Skeletal muscle cell (primary cell): ENCODE results near the gene MBTPS1.

Experiments used
- DNase-seq: peaks from one replicate; pipeline ENCODE4 v3.0.0-alpha.2; 2010; ENCODE audit warnings: low read depth
- H3K4me3 ChIP-seq: 2 replicates; pipeline ENCODE4 v1.5.1; 2011; ENCODE audit warnings: low read depth, mild to moderate bottlenecking, control low read depth, low read length, moderate library complexity

MBTPS1 gene

GRCh38 chr16:84026606-84027005 is 90.1 kb downstream of the MBTPS1 start:
- no peak for DNase-seq
- H3K4me3 ChIP-seq: no peak overlapping the region

GRCh38 chr16:84024854-84025253 is 91.9 kb downstream of the MBTPS1 start:
- H3K4me3 ChIP-seq: no peak overlapping the region
- DNase-seq: no peak

DNA sequence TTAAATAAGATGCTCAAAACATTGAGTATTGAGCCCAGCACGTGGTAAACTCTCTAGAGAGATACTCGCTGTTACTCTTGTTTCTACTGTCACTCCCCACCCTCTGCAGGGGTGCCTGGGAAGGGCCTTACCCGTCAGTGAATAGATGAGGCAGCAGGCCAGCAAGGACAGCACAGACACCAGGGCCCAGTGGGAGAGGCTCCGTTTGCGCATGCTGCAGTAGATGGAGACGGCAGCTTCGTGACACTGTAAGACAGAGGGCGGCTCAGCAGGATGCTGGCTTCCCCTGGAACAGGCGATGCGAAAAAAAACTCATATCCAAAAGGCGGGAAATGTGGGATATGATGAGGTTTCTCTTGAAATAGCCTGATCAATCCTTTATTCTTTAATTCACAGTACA is 94.1 kb downstream of the MBTPS1 start:
- H3K4me3 ChIP-seq: no peak overlapping the region
- DNase-seq: no peak

DNA sequence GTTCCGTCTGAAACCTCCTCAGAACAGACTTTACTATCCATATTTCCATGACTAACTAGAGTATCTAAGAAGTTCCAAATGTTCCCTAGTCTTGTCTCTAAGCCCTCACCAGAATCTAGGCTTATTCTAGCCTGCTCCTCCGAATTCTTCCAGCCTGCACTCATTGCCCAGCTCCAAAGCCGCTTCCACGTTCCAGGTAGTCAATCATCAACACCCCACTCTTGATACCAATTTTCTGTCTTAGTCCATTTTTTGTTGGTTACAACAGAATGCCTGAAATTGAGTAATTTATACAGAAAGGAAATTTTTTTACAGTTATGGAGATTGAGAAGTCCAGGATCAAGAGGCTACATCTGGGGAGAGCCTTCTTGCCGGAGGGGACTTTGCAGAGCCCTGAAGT is 95.3 kb downstream of the MBTPS1 start:
- no peak overlapping the region for H3K4me3 ChIP-seq
- DNase-seq: no peak

- no peak overlapping the region for H3K4me3 ChIP-seq
- DNase-seq: no peak
These were observed 96.4 kb downstream of the MBTPS1 start for GRCh38 chr16:84020353-84020752.

- H3K4me3 ChIP-seq: no peak overlapping the region
- no peak for DNase-seq
These were observed 98.0 kb downstream of the MBTPS1 start for GRCh38 chr16:84018710-84019109.

- H3K4me3 ChIP-seq: no peak overlapping the region
- no peak for DNase-seq
These were observed 100.3 kb downstream of the MBTPS1 start for GRCh38 chr16:84016477-84016876.

DNA sequence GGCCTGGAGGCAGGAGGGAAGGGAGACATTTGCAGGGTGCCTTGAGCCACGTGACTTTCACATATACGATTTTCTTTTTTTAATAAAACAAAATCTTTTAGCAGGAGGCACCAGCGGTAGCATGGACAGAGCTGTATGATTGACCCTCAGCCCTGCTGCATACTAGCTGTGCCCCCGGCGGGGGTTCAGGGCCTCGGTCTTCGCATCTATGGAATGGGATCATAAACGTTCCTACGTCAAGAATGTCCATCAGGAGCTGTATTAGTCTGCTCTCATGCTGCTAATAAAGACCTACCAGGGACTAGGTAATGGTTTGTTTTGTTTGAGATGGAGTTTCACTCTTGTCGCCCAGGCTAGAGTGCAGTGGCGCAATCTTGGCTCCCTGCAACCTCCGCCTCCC is 101.3 kb downstream of the MBTPS1 start:
- no peak for DNase-seq
- no peak overlapping the region for H3K4me3 ChIP-seq

DNA sequence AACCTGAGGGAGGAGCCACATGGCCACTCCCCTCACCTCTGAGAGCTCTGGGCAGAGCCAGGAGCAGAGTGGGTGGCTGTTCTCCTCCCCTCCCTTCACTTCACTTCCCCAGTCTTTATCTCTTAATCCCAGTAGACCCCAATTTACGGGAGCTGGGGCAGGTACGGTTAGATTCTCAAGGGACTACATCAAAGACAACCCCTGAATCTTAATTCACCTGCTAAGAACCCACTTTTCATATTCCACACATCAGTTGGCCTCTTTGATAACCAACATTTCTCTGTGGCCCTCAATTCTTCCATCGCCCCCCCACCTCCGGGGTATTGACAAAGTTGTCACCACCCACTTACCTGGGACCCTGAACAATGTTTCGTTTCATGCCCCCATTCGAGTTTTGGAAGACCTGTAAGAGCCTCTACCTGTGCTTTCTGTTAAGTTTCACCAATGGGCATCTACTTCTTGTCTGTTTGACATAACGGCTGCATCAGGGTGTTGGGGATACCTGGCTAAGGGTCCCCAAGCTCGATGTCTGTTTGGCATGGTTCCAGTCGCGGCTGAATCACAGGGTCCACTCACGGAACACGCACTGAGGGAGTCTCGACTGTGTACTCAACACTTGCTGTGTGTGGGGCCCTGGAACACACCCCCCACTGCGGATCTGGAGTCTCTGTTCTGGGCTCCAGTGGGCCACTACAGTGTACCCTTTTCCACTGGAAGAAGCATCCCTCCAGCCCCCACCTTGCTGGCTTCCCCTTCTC is 102.0 kb downstream of the MBTPS1 start:
- H3K4me3 ChIP-seq: no peak overlapping the region
- DNase-seq: no peak

- no peak for DNase-seq
- no peak overlapping the region for H3K4me3 ChIP-seq
These were observed 102.8 kb downstream of the MBTPS1 start for GRCh38 chr16:84013787-84014569.

- H3K4me3 ChIP-seq: no peak overlapping the region
- no peak for DNase-seq
These were observed 107.5 kb downstream of the MBTPS1 start for GRCh38 chr16:84009282-84009681.

GRCh38 chr16:84007965-84008364 is 108.8 kb downstream of the MBTPS1 start:
- H3K4me3 ChIP-seq: no peak overlapping the region
- no peak for DNase-seq

GRCh38 chr16:84007520-84007919 is 109.2 kb downstream of the MBTPS1 start:
- no peak for DNase-seq
- no peak overlapping the region for H3K4me3 ChIP-seq

DNA sequence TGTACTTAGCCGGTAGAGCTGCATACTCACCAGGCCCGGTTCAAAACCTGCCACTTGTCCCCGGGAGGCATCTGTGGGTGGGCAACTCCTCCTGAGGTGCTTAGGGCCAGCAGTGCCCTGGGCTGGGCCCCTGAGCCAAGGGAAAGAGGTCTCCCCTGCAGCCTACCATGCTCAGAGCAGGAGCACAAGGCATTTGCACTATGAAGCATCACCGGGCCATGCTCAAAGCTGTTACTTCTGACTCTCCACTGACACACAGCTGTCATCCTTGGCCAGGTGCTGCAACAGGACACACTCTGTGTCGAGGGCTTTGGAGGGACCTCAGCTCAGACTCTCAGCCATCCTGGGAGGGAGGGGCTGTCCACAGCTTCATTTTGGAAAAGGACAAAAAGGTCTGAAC is 111.4 kb downstream of the MBTPS1 start:
- no peak for DNase-seq
- H3K4me3 ChIP-seq: no peak overlapping the region

DNA sequence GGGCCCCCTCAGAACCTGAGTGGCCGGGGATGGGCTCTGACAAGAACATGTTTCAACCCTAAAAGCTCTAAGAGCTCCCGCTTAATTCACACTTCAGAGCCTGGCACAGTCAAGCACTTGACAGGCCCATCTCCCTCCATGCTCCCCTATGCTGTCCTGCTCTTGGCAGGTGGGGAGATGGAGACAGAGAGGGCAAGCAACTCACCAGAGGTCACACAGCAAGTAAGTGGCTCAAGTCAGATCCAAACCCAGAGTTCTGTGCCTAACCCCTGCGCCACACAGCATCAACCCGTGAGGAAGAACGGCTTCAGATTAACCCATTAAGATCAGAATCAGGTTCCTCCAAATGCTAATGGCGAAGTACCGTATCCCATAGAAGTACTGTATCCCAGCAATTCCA is 112.3 kb downstream of the MBTPS1 start:
- no peak overlapping the region for H3K4me3 ChIP-seq
- no peak for DNase-seq
